ENCODE data around the gene UTP18. TPM values are rescaled to one million over a fixed set of nuclear protein-coding genes. Genes with fewer than 3 reads are reported as not detected.

The UTP18 gene
- total and polyA plus RNA-seq, 9 of the 15 experiments (the other 6 are each of a cell fraction or from before 2014, with no cell fraction given), result 31.1 to 99.2 (median 66.7) TPM

- no peak for DNase-seq (ENCODE audit: extremely low read depth in 1 of 4, low spot score in 3 of 4)
- POLR2A ChIA-PET, result no interaction called here
- no peak for FAIRE-seq
- Histone ChIP-seq H3K36me3 (ENCODE audit: control insufficient read depth, insufficient read depth, low read length) (no peaks in the 10 kb centered on the region), H3K27ac (ENCODE audit: extremely low read depth, low read depth, low read length) (no peak overlapping the region), H3K79me2 (ENCODE audit: control insufficient read depth, insufficient read depth, low read length) (peaks cover 65% of the 10 kb centered on the region), H4K20me1 (replicated peaks; ENCODE audit: control insufficient read depth, insufficient read depth, low read length) (no peaks in the 10 kb centered on the region), H2AFZ (ENCODE audit: low read depth, low read length) (no peak overlapping the region), H3K9me3 (replicated peaks; ENCODE audit: control insufficient read depth, insufficient read depth, low read depth, low read length) (no peaks in the 10 kb centered on the region), H3K9ac (ENCODE audit: insufficient read depth in 1 of 2, low read depth in 2 of 2, low read length in 2 of 2) (no peak overlapping the region), H3K4me1 (replicated peaks in 1 of 2; ENCODE audit: control insufficient read depth in 2 of 2, insufficient read depth in 2 of 2, low read length in 2 of 2) (no peaks in the 10 kb centered on the region), H3K27me3 (ENCODE audit: control insufficient read depth in 2 of 2, insufficient read depth in 2 of 2, low read length in 2 of 2) (no peaks in the 10 kb centered on the region), H3K9me1 (ENCODE audit: control insufficient read depth, insufficient read depth, low read length) (no peaks in the 10 kb centered on the region), H3K4me2 (ENCODE audit: insufficient read depth, low read length) (no peak overlapping the region), H3K4me3 (no peak overlapping the region)
- in situ Hi-C loops (cut with MboI), result no loop called here
- intact Hi-C loops (cut with micrococcal nuclease), result no loop called here
- BruUV-seq (replicated peaks), result no TSS peak
- CTCF ChIA-PET (ENCODE audit: low intra/inter-chr PET ratio), result no interaction called here
- 95% methylated on average over 4 of the region's 4 CpGs for whole genome bisulfite sequencing (ENCODE audit: insufficient coverage, low coverage, missing lambda C conversion rate)
- no peak for ATAC-seq
- TF ChIP-seq ZBTB26 (CRISPR knock-in tag; IDR thresholded peaks at IDR 0.05), result no peak
- TF ChIP-seq KAT7 (CRISPR knock-in tag; IDR thresholded peaks at IDR 0.05; ENCODE audit: borderline replicate concordance), result no peak
- TF ChIP-seq ZNF740 (CRISPR knock-in tag; IDR thresholded peaks at IDR 0.05), result no peak
- no peak for TF ChIP-seq ZNF740 (tag; IDR thresholded peaks at IDR 0.05)
- no peak for TF ChIP-seq E4F1 (CRISPR knock-in tag; IDR thresholded peaks at IDR 0.05; ENCODE audit: borderline replicate concordance)
- no peak for TF ChIP-seq SIX5 (IDR thresholded peaks at IDR 0.05; ENCODE audit: borderline replicate concordance in 1 of 2, insufficient read depth in 1 of 2, low read depth in 1 of 2, low read length in 2 of 2)
- TF ChIP-seq PRMT5 (CRISPR knock-in tag; IDR thresholded peaks at IDR 0.05), result no peak
- TF ChIP-seq TRIM24 (IDR thresholded peaks at IDR 0.05), result no peak
- TF ChIP-seq ZNF407 (IDR thresholded peaks at IDR 0.05; ENCODE audit: low read depth), result no peak
Measured at GRCh38 chr17:51231999-51232398, 28.3 kb upstream of the UTP18 start.
